GM12874 (cell line): Measurements from ENCODE around the gene RNF225.

ENCODE experiments used
- CTCF ChIP-seq: IDR thresholded peaks from 2 replicates; pipeline ENCODE4 v1.5.1; 2011; ENCODE audit warnings: low read depth, mild to moderate bottlenecking, control low read depth, low read length, moderate library complexity; ENCODE audit not compliant: insufficient read depth

Gene RNF225

GRCh38 chr19:58387338-58388174 is 7.9 kb upstream of the RNF225 start:
- no peak for TF ChIP-seq CTCF

GRCh38 chr19:58388175-58388526 is 7.3 kb upstream of the RNF225 start:
- no peak for TF ChIP-seq CTCF

GRCh38 chr19:58392945-58393724 is 2.3 kb upstream of the RNF225 start:
- no peak for TF ChIP-seq CTCF

- TF ChIP-seq CTCF: no peak
Observed at GRCh38 chr19:58393725-58394033, 1.8 kb upstream of the RNF225 start.

- TF ChIP-seq CTCF: no peak
Observed at GRCh38 chr19:58394821-58395219, 636 bp upstream of the RNF225 start.

GRCh38 chr19:58395979-58396627 is 647 bp downstream of the RNF225 start:
- no peak for TF ChIP-seq CTCF

GRCh38 chr19:58396691-58397532 is 1.5 kb downstream of the RNF225 start:
- no peak for TF ChIP-seq CTCF
